NCI-H1417 treated with DMSO at 0.1 percent for 48 hours (cell line): ENCODE measurements around the gene TTLL10.
"Not testable (repeated sequence)": the region's sequence is repeated elsewhere in the genome, so short reads cannot be mapped to it uniquely, and the experiment has no call there.

ENCODE experiments used
- DNase-seq: peaks from one replicate; lab custom pipeline; 2025; lab: John Stamatoyannopoulos, UW

The TTLL10 gene

GRCh38 chr1:1141911-1142250, 31.8 kb upstream of the TTLL10 start:
- DNase-seq, result no peak

- not testable (repeated sequence) for DNase-seq
Observed at GRCh38 chr1:1142352-1142751, 31.3 kb upstream of the TTLL10 start.

- no peak for DNase-seq
Observed at GRCh38 chr1:1142844-1143243, 30.8 kb upstream of the TTLL10 start.

- DNase-seq, result no peak
Observed at GRCh38 chr1:1143636-1144035, 30.0 kb upstream of the TTLL10 start.

GRCh38 chr1:1144122-1144842, 29.4 kb upstream of the TTLL10 start:
- no peak for DNase-seq

GRCh38 chr1:1144843-1145546, 28.7 kb upstream of the TTLL10 start:
- DNase-seq, result no peak

GRCh38 chr1:1145547-1145914, 28.1 kb upstream of the TTLL10 start:
- no peak for DNase-seq

- DNase-seq, result no peak
Observed at GRCh38 chr1:1146026-1146425, 27.7 kb upstream of the TTLL10 start.

GRCh38 chr1:1146596-1146995, 27.1 kb upstream of the TTLL10 start:
- DNase-seq, result no peak

GRCh38 chr1:1148061-1148460, 25.6 kb upstream of the TTLL10 start:
- DNase-seq, result no peak

- no peak for DNase-seq
Observed at GRCh38 chr1:1148569-1148968, 25.1 kb upstream of the TTLL10 start.

- no peak for DNase-seq
Observed at GRCh38 chr1:1149416-1149815, 24.3 kb upstream of the TTLL10 start.

- no peak for DNase-seq
Observed at GRCh38 chr1:1150100-1150499, 23.6 kb upstream of the TTLL10 start.

GRCh38 chr1:1151306-1151705, 22.4 kb upstream of the TTLL10 start:
- DNase-seq, result no peak

GRCh38 chr1:1152431-1152830, 21.2 kb upstream of the TTLL10 start:
- not testable (repeated sequence) for DNase-seq

GRCh38 chr1:1153215-1153614, 20.5 kb upstream of the TTLL10 start:
- DNase-seq, result not testable (repeated sequence)

GRCh38 chr1:1153874-1154273, 19.8 kb upstream of the TTLL10 start:
- DNase-seq, result no peak

- no peak for DNase-seq
Observed at GRCh38 chr1:1155258-1155657, 18.4 kb upstream of the TTLL10 start.

- no peak for DNase-seq
Observed at GRCh38 chr1:1156140-1157032, 17.3 kb upstream of the TTLL10 start.

GRCh38 chr1:1157033-1157365, 16.7 kb upstream of the TTLL10 start:
- no peak for DNase-seq

GRCh38 chr1:1157426-1157913, 16.2 kb upstream of the TTLL10 start:
- DNase-seq, result no peak

GRCh38 chr1:1157914-1158710, 15.6 kb upstream of the TTLL10 start:
- no peak for DNase-seq
